HepG2 (cell line): Measurements from ENCODE around the gene RBM12. TPM values are rescaled to one million over a fixed set of nuclear protein-coding genes. Genes with fewer than 3 reads are reported as not detected.

Experiments
- BRD4 ChIP-seq: sonication (generic); formaldehyde crosslinking; IDR thresholded peaks from 2 replicates; pipeline ENCODE4 v1.4.0; 2020; ENCODE audit warnings: missing genetic modification reagents
- CC2D1A ChIP-seq: sonication (generic); formaldehyde crosslinking; IDR thresholded peaks from 2 replicates; pipeline ENCODE4 v1.8.1; 2023; ENCODE audit warnings: mild to moderate bottlenecking, missing genetic modification reagents
- ELF3 ChIP-seq: IDR thresholded peaks from 2 replicates; pipeline ENCODE4 v1.6.1; 2016; ENCODE audit warnings: missing genetic modification reagents, missing compliant biosample characterization
- FOXA1 ChIP-seq, 2 experiments: fragments of 450-650 bp in 1 of 2; sonication (generic) in 1 of 2; formaldehyde crosslinking in 1 of 2; IDR thresholded peaks; 2 replicates each; pipeline versions ENCODE4 v1.4.0 to v1.6.1; 2016 to 2020; ENCODE audit warnings: missing genetic modification reagents in 1 of 2
- GATAD2A ChIP-seq: IDR thresholded peaks from 2 replicates; pipeline ENCODE4 v1.6.1; 2016
- HDAC6 ChIP-seq: fragments of 200-600 bp; sonication (generic); IDR thresholded peaks from 2 replicates; pipeline ENCODE4 v1.7.0; 2017; ENCODE audit warnings: mild to moderate bottlenecking, antibody characterized with exemption, low read length, low read depth
- HNRNPLL ChIP-seq: fragments of 200-400 bp; formaldehyde crosslinking; IDR thresholded peaks from 2 replicates; pipeline ENCODE4 v1.6.1; 2017; ENCODE audit warnings: mild to moderate bottlenecking, low read depth, low read length; ENCODE audit not compliant: poor library complexity, severe bottlenecking
- MEF2D ChIP-seq: sonication (generic); formaldehyde crosslinking; IDR thresholded peaks from 2 replicates; pipeline ENCODE4 v1.5.1; 2020; ENCODE audit warnings: mild to moderate bottlenecking, missing genetic modification reagents
- MTA3 ChIP-seq: sonication (generic); formaldehyde crosslinking; IDR thresholded peaks from 2 replicates; pipeline ENCODE4 v1.4.0; 2020; ENCODE audit warnings: missing genetic modification reagents
- NCOA2 ChIP-seq: sonication (generic); formaldehyde crosslinking; IDR thresholded peaks from 2 replicates; pipeline ENCODE4 v1.8.0; 2022; ENCODE audit warnings: inconsistent platforms
- POLR2A ChIP-seq, 2 experiments: IDR thresholded peaks; 2 replicates each; pipeline ENCODE4 v1.6.1; 2011; ENCODE audit warnings: low read depth in 2 of 2, low read length in 2 of 2, mild to moderate bottlenecking in 1 of 2, moderate library complexity in 1 of 2; ENCODE audit not compliant: insufficient read depth in 1 of 2
- POLR2G ChIP-seq: fragments of 200-400 bp; formaldehyde crosslinking; IDR thresholded peaks from 2 replicates; pipeline ENCODE4 v1.6.1; 2018; ENCODE audit warnings: mild to moderate bottlenecking, low read depth, low read length, moderate library complexity
- TARDBP ChIP-seq: sonication (generic); formaldehyde crosslinking; IDR thresholded peaks from 2 replicates; pipeline ENCODE4 v1.8.0; 2022; ENCODE audit warnings: mild to moderate bottlenecking, missing genetic modification reagents
- ZNF235 ChIP-seq: sonication (generic); formaldehyde crosslinking; IDR thresholded peaks from 2 replicates; pipeline ENCODE4 v1.8.1; 2023; ENCODE audit warnings: mild to moderate bottlenecking, missing genetic modification reagents, borderline replicate concordance
- ZNF335 ChIP-seq: sonication (generic); formaldehyde crosslinking; IDR thresholded peaks from 2 replicates; pipeline ENCODE4 v1.4.0; 2020; ENCODE audit warnings: missing genetic modification reagents
- ZNF354B ChIP-seq: sonication (generic); formaldehyde crosslinking; IDR thresholded peaks from 2 replicates; pipeline ENCODE4 v1.8.0; 2022; ENCODE audit warnings: mild to moderate bottlenecking, missing genetic modification reagents
- ZNF510 ChIP-seq: sonication (generic); formaldehyde crosslinking; IDR thresholded peaks from 2 replicates; pipeline ENCODE4 v1.4.0; 2020; ENCODE audit warnings: low read depth, mild to moderate bottlenecking, missing genetic modification reagents
- ZNF766 ChIP-seq: sonication (generic); formaldehyde crosslinking; IDR thresholded peaks from 2 replicates; pipeline ENCODE4 v1.5.0; 2020; ENCODE audit warnings: missing genetic modification reagents, borderline replicate concordance
- polyA plus RNA-seq, 8 experiments: library from polyadenylated mRNA; depleted of rRNA in 3 of 8; stranded (reverse) in 7 of 8; unstranded in 1 of 8; fragments of >200 nt; fragmentation: Illumina TruSeq in 4 of 8; extraction: Trizol in 4 of 8; gene quantifications; 2 replicates each; pipeline versions ENCODE4 v1.2.1 to v1.2.3, GENCODE V29; 2011 to 2016; ENCODE audit warnings: low read depth in 4 of 8, missing spikeins in 1 of 8, mixed read lengths in 1 of 8; ENCODE audit not compliant: insufficient read depth in 1 of 8
- total RNA-seq, 5 experiments: library from RNA; depleted of rRNA; stranded (reverse); fragments of >200 nt; fragmentation: Illumina TruSeq; extraction: Trizol; gene quantifications; 2 replicates each; pipeline ENCODE4 v1.2.3, GENCODE V29; 2016; ENCODE audit warnings: low read depth in 1 of 5
- TF ChIP-seq, protein P1 (sequence below): sonication (generic); formaldehyde crosslinking; IDR thresholded peaks from 2 replicates; pipeline ENCODE4 v1.4.0; 2020; ENCODE audit warnings: missing genetic modification reagents, borderline replicate concordance
- TF ChIP-seq, protein P2 (sequence below), 2 experiments: sonication (generic) in 1 of 2; formaldehyde crosslinking in 1 of 2; IDR thresholded peaks; 2 replicates each; pipeline versions ENCODE4 v1.4.0 to v1.6.1; 2016 to 2020; ENCODE audit warnings: borderline replicate concordance in 1 of 2, low read depth in 1 of 2, mild to moderate bottlenecking in 1 of 2, missing genetic modification reagents in 1 of 2
- TF ChIP-seq, protein P3 (sequence below): sonication (generic); formaldehyde crosslinking; conservative IDR thresholded peaks from 2 replicates; pipeline ENCODE4 v1.4.0; 2020; ENCODE audit warnings: missing genetic modification reagents
- TF ChIP-seq, protein P4 (sequence below): sonication (generic); formaldehyde crosslinking; IDR thresholded peaks from 2 replicates; pipeline ENCODE4 v1.4.0; 2020; ENCODE audit warnings: missing genetic modification reagents, mild to moderate bottlenecking, borderline replicate concordance

Gene RBM12
- total and polyA plus RNA-seq, 2 of the 13 experiments (the other 11 are each of a cell fraction or from before 2014, with no cell fraction given) = 97.9 to 104 TPM

DNA sequence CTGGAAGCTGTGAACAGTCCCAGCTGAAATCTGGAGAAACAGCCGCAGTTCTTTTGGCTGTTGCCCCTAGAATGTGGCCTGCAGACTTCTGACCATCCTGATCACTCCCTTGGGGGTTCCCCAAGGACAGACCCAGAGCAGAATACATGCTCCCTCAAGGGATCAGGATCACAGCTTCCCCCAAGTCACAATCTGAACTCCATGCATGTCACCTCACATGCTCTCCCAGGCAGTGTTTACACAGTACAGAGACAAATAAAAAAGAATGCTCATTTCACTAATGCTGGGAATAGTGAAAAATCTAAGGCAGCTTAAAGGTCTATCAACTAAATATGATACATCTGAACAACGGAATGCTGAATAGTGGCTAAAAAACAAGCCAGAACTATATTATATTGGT, 28.6 kb downstream of the RBM12 start (continued):
- TF ChIP-seq, protein P1, sequence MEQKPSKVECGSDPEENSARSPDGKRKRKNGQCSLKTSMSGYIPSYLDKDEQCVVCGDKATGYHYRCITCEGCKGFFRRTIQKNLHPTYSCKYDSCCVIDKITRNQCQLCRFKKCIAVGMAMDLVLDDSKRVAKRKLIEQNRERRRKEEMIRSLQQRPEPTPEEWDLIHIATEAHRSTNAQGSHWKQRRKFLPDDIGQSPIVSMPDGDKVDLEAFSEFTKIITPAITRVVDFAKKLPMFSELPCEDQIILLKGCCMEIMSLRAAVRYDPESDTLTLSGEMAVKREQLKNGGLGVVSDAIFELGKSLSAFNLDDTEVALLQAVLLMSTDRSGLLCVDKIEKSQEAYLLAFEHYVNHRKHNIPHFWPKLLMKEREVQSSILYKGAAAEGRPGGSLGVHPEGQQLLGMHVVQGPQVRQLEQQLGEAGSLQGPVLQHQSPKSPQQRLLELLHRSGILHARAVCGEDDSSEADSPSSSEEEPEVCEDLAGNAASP = peak; percentile 95
- TF ChIP-seq ZNF335 (CRISPR knock-in tag) (no peak), ZNF510 (CRISPR knock-in tag) (no peak), ZNF766 (CRISPR knock-in tag) (no peak), TARDBP (CRISPR knock-in tag) (peak; percentile 34; the same call in 1 of the 2 replicates), MEF2D (CRISPR knock-in tag) (0 out of 2 replicates have a peak, but pooled peaks have one; percentile 45), MTA3 (no peak), ZNF354B (CRISPR knock-in tag) (no peak), ZNF235 (CRISPR knock-in tag) (no peak), HNRNPLL (no peak), ELF3 (CRISPR knock-in tag) (peak; percentile 35; the same call in 1 of the 2 replicates), POLR2A (IDR thresholded peaks at IDR 0.05; ENCODE audit: insufficient read depth in 1 of 2, low read depth in 2 of 2, low read length in 2 of 2) (no peak), BRD4 (CRISPR knock-in tag) (no peak), FOXA1 (IDR thresholded peaks at IDR 0.05) (no peak), FOXA1 (CRISPR knock-in tag; IDR thresholded peaks at IDR 0.05) (peak; percentile 84), POLR2G (0 out of 2 replicates have a peak, but pooled peaks have one; percentile 10), NCOA2 (CRISPR knock-in tag) (no peak), GATAD2A (peak; percentile 33; the same call in 1 of the 2 replicates), HDAC6 (no peak), CC2D1A (CRISPR knock-in tag) (no peak)
- TF ChIP-seq, protein P2, sequence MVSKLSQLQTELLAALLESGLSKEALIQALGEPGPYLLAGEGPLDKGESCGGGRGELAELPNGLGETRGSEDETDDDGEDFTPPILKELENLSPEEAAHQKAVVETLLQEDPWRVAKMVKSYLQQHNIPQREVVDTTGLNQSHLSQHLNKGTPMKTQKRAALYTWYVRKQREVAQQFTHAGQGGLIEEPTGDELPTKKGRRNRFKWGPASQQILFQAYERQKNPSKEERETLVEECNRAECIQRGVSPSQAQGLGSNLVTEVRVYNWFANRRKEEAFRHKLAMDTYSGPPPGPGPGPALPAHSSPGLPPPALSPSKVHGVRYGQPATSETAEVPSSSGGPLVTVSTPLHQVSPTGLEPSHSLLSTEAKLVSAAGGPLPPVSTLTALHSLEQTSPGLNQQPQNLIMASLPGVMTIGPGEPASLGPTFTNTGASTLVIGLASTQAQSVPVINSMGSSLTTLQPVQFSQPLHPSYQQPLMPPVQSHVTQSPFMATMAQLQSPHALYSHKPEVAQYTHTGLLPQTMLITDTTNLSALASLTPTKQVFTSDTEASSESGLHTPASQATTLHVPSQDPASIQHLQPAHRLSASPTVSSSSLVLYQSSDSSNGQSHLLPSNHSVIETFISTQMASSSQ (IDR thresholded peaks at IDR 0.05; ENCODE audit: low read depth) = no peak
- TF ChIP-seq, protein P2 (CRISPR knock-in tag; IDR thresholded peaks at IDR 0.05; ENCODE audit: borderline replicate concordance) = no peak
- TF ChIP-seq, protein P3, sequence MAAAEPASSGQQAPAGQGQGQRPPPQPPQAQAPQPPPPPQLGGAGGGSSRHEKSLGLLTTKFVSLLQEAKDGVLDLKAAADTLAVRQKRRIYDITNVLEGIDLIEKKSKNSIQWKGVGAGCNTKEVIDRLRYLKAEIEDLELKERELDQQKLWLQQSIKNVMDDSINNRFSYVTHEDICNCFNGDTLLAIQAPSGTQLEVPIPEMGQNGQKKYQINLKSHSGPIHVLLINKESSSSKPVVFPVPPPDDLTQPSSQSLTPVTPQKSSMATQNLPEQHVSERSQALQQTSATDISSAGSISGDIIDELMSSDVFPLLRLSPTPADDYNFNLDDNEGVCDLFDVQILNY (CRISPR knock-in tag) = peak; percentile 18; the same call in 1 of the 2 replicates
- TF ChIP-seq, protein P4, sequence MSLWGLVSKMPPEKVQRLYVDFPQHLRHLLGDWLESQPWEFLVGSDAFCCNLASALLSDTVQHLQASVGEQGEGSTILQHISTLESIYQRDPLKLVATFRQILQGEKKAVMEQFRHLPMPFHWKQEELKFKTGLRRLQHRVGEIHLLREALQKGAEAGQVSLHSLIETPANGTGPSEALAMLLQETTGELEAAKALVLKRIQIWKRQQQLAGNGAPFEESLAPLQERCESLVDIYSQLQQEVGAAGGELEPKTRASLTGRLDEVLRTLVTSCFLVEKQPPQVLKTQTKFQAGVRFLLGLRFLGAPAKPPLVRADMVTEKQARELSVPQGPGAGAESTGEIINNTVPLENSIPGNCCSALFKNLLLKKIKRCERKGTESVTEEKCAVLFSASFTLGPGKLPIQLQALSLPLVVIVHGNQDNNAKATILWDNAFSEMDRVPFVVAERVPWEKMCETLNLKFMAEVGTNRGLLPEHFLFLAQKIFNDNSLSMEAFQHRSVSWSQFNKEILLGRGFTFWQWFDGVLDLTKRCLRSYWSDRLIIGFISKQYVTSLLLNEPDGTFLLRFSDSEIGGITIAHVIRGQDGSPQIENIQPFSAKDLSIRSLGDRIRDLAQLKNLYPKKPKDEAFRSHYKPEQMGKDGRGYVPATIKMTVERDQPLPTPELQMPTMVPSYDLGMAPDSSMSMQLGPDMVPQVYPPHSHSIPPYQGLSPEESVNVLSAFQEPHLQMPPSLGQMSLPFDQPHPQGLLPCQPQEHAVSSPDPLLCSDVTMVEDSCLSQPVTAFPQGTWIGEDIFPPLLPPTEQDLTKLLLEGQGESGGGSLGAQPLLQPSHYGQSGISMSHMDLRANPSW (CRISPR knock-in tag) = no peak
